Glutamatergic neuron (in vitro differentiated cells): ENCODE results near the gene CFDP1. TPM values are rescaled to one million over a fixed set of nuclear protein-coding genes. Genes with fewer than 3 reads are reported as not detected.
"Not testable (repeated sequence)": the region's sequence is repeated elsewhere in the genome, so short reads cannot be mapped to it uniquely, and the experiment has no call there.

ENCODE experiments used
- DNase-seq: peaks from one replicate; pipeline ENCODE4 v3.0.0; 2022
- H3K27ac Mint-ChIP-seq: one replicate; pipeline ENCODE4 v1.8.0; 2020; ENCODE audit warnings: mild to moderate bottlenecking, mixed read lengths, inconsistent platforms; ENCODE audit not compliant: unreplicated experiment
- H3K27me3 Mint-ChIP-seq: one replicate; pipeline ENCODE4 v1.8.0; 2020; ENCODE audit warnings: mild to moderate bottlenecking, moderate library complexity, mixed read lengths, inconsistent platforms; ENCODE audit not compliant: unreplicated experiment
- H3K36me3 Mint-ChIP-seq: one replicate; pipeline ENCODE4 v1.8.0; 2020; ENCODE audit warnings: mild to moderate bottlenecking, mixed read lengths, inconsistent platforms; ENCODE audit not compliant: unreplicated experiment
- H3K4me1 Mint-ChIP-seq: one replicate; pipeline ENCODE4 v1.8.0; 2020; ENCODE audit warnings: mild to moderate bottlenecking, low read depth, mixed read lengths, inconsistent platforms; ENCODE audit not compliant: unreplicated experiment
- H3K4me3 Mint-ChIP-seq: one replicate; pipeline ENCODE4 v1.8.0; 2020; ENCODE audit warnings: mild to moderate bottlenecking, mixed read lengths, inconsistent platforms; ENCODE audit not compliant: unreplicated experiment
- H3K9me3 Mint-ChIP-seq: one replicate; pipeline ENCODE4 v1.8.0; 2020; ENCODE audit warnings: mild to moderate bottlenecking, moderate library complexity, mixed read lengths, inconsistent platforms; ENCODE audit not compliant: unreplicated experiment
- total RNA-seq: library from RNA; stranded (reverse); fragmentation: NEBNext Ultra II Directional; extraction: Animal tissue kit (Norgen Biotek cat#: 25700); gene quantifications from one replicate; pipeline ENCODE4 v1.2.1, GENCODE V29; 2021; ENCODE audit not compliant: unreplicated experiment
- TF ChIP-seq, protein P1 (sequence below): fragments of 200-600 bp; sonication (generic); IDR thresholded peaks from one replicate; pipeline ENCODE4 v1.5.0; 2021; ENCODE audit not compliant: partially characterized antibody, unreplicated experiment

Gene CFDP1
- total RNA-seq, 1 donor from 2014 or later: 60.1 TPM

DNA sequence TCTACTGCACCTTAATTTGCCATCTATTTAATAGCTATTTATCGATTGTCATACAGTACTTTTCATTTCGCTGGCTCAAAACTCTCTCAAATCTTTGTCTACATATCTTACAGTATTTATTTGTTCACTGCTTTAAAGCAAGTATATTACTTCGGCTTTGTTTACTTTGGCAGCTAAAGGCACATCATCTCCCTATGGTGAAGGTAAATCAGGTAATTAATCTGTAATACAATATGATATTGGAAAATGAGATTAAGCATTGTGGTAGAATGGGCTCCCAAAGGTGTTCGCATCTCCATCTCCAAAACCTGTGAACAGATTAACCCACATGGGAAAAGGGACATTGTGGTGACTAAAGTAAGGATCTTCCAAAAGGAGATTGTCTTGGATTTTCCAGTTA lies 24.7 kb upstream of the CFDP1 start:
- TF ChIP-seq, protein P1, sequence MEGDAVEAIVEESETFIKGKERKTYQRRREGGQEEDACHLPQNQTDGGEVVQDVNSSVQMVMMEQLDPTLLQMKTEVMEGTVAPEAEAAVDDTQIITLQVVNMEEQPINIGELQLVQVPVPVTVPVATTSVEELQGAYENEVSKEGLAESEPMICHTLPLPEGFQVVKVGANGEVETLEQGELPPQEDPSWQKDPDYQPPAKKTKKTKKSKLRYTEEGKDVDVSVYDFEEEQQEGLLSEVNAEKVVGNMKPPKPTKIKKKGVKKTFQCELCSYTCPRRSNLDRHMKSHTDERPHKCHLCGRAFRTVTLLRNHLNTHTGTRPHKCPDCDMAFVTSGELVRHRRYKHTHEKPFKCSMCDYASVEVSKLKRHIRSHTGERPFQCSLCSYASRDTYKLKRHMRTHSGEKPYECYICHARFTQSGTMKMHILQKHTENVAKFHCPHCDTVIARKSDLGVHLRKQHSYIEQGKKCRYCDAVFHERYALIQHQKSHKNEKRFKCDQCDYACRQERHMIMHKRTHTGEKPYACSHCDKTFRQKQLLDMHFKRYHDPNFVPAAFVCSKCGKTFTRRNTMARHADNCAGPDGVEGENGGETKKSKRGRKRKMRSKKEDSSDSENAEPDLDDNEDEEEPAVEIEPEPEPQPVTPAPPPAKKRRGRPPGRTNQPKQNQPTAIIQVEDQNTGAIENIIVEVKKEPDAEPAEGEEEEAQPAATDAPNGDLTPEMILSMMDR: no peak
- H3K4me1 Mint-ChIP-seq: peaks cover 22% of the 10 kb centered on the region
- DNase-seq: no peak
- H3K36me3 Mint-ChIP-seq: no peaks in the 10 kb centered on the region
- H3K27me3 Mint-ChIP-seq: no peaks in the 10 kb centered on the region
- H3K27ac Mint-ChIP-seq: no peak overlapping the region
- peaks cover 2% of the 10 kb centered on the region for H3K9me3 Mint-ChIP-seq
- no peak overlapping the region for H3K4me3 Mint-ChIP-seq

GRCh38 chr16:75457485-75458021 lies 24.2 kb upstream of the CFDP1 start:
- TF ChIP-seq, protein P1: no peak
- no peak for DNase-seq
- Mint-ChIP-seq H3K9me3 (peaks cover 2% of the 10 kb centered on the region), H3K4me3 (no peak overlapping the region), H3K27ac (no peak overlapping the region), H3K27me3 (no peaks in the 10 kb centered on the region), H3K4me1 (peaks cover 23% of the 10 kb centered on the region), H3K36me3 (no peaks in the 10 kb centered on the region)

DNA sequence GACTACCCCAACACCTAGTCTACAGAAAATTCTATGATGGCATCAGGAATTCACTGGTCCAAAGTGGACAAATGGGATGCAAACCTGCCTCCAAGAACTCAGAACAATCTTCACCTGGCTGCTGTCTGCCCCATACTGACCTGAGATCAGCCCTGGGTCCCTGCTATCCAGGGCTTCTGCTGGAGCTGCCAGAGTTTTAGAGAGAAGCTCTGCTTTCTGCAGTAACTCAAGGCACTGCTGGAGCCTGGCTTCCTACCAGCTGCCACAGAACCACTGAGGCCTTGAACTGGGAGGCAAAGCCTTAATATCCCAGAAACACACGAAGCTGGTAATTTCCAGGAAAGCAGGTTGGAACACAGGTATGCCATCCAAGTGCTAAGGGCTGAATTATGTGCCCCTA lies 23.7 kb upstream of the CFDP1 start:
- Mint-ChIP-seq H3K27me3 (no peaks in the 10 kb centered on the region), H3K4me1 (peaks cover 23% of the 10 kb centered on the region), H3K27ac (no peak overlapping the region), H3K36me3 (no peaks in the 10 kb centered on the region), H3K4me3 (no peak overlapping the region), H3K9me3 (peaks cover 2% of the 10 kb centered on the region)
- TF ChIP-seq, protein P1: no peak
- no peak for DNase-seq

DNA sequence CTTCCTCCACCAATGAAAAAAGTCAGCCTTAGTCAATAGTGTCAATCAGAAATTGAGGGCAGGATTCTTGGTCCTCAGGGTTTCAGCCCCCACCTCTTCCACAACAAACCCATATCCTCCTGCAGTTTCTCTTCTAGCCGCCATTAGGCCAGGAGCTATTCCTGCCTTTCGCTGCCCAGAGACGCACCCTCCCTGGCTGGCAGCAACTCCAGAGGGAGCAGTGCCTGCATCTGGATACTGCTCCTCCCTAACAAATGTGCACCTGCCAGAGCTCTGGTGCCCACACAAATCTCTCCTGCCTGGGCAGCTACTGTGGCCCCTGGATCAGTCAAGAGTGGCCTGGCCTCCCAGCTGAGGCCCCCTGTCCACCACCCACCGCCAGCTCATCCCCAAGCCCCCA lies 23.2 kb upstream of the CFDP1 start:
- not testable (repeated sequence) for H3K27me3 Mint-ChIP-seq, H3K27ac Mint-ChIP-seq

DNA sequence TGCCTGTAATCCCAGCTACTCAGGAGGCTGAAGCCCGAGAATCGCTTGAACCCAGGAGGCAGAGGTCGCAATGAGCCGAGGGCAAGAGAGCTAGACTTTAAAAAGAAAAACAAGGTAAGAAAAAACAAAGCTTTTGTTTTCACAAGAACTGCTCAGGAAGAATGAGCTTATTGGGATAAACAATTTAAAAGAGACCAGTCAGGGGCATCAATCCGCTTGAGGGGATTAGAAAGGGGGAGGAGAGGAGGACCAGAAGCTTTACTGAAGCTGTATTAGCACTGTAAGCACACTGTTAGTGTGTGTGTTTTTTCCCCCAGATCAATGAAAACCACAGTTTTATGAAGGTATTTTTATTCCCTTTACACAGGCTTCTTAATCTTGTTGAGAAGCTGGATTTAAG lies 22.4 kb upstream of the CFDP1 start:
- DNase-seq: no peak
- no peak overlapping the region for H3K4me3 Mint-ChIP-seq
- no peak overlapping the region for H3K27ac Mint-ChIP-seq
- H3K27me3 Mint-ChIP-seq: no peaks in the 10 kb centered on the region
- peaks cover 4% of the 10 kb centered on the region for H3K9me3 Mint-ChIP-seq
- TF ChIP-seq, protein P1: no peak
- peaks cover 21% of the 10 kb centered on the region for H3K4me1 Mint-ChIP-seq
- H3K36me3 Mint-ChIP-seq: peaks cover 4% of the 10 kb centered on the region

More for the DNA sequence above, 23.2 kb upstream of the CFDP1 start:
- not testable (repeated sequence) for H3K36me3 Mint-ChIP-seq, DNase-seq, H3K4me3 Mint-ChIP-seq, H3K9me3 Mint-ChIP-seq
- peaks cover 23% of the 10 kb centered on the region for H3K4me1 Mint-ChIP-seq
